HEK293 (cell line): ENCODE results near the gene HOXA6.

Experiments
- CTCF ChIP-seq: fragments of 450-650 bp; formaldehyde crosslinking; IDR thresholded peaks from 2 replicates; pipeline ENCODE4 v1.5.1; 2016; ENCODE audit warnings: missing biosample characterization, missing genetic modification characterization
- PRDM2 ChIP-seq: fragments of 450-650 bp; formaldehyde crosslinking; IDR thresholded peaks from 2 replicates; pipeline ENCODE4 v1.5.1; 2016; ENCODE audit warnings: missing biosample characterization, missing genetic modification characterization, borderline replicate concordance
- REPIN1 ChIP-seq: fragments of 450-650 bp; formaldehyde crosslinking; IDR thresholded peaks from 2 replicates; pipeline ENCODE4 v1.5.1; 2017; ENCODE audit warnings: missing biosample characterization, missing genetic modification characterization, low read depth
- SCRT1 ChIP-seq: fragments of 450-650 bp; formaldehyde crosslinking; IDR thresholded peaks from 2 replicates; pipeline ENCODE4 v1.5.1; 2016; ENCODE audit warnings: missing biosample characterization, missing genetic modification characterization, borderline replicate concordance
- SP2 ChIP-seq: fragments of 450-650 bp; formaldehyde crosslinking; IDR thresholded peaks from 2 replicates; pipeline ENCODE4 v1.5.1; 2016; ENCODE audit warnings: missing biosample characterization, missing genetic modification characterization
- TCF7L2 ChIP-seq: IDR thresholded peaks from 2 replicates; pipeline ENCODE4 v1.6.1; 2011; ENCODE audit warnings: low read depth, mild to moderate bottlenecking, inconsistent platforms, low read length, moderate library complexity, borderline replicate concordance
- ZBTB20 ChIP-seq: fragments of 450-650 bp; formaldehyde crosslinking; IDR thresholded peaks from 2 replicates; pipeline ENCODE4 v1.5.1; 2016; ENCODE audit warnings: missing biosample characterization, missing genetic modification characterization
- ZBTB48 ChIP-seq: fragments of 450-650 bp; formaldehyde crosslinking; IDR thresholded peaks from 2 replicates; pipeline ENCODE4 v1.5.1; 2016; ENCODE audit warnings: missing biosample characterization, missing genetic modification characterization
- ZBTB7A ChIP-seq: fragments of 450-650 bp; formaldehyde crosslinking; IDR thresholded peaks from 2 replicates; pipeline ENCODE4 v1.5.1; 2016; ENCODE audit warnings: low read depth, missing biosample characterization, missing genetic modification characterization
- ZBTB8A ChIP-seq: fragments of 450-650 bp; formaldehyde crosslinking; IDR thresholded peaks from 2 replicates; pipeline ENCODE4 v1.5.1; 2016; ENCODE audit warnings: missing biosample characterization, missing genetic modification characterization
- ZNF221 ChIP-seq: fragments of 450-650 bp; formaldehyde crosslinking; IDR thresholded peaks from 2 replicates; pipeline ENCODE4 v1.5.1; 2017; ENCODE audit warnings: missing biosample characterization, missing genetic modification characterization, borderline replicate concordance
- ZNF292 ChIP-seq: fragments of 450-650 bp; formaldehyde crosslinking; IDR thresholded peaks from 2 replicates; pipeline ENCODE4 v1.5.1; 2016; ENCODE audit warnings: low read depth, missing biosample characterization, missing genetic modification characterization, borderline replicate concordance
- ZNF335 ChIP-seq: fragments of 450-650 bp; formaldehyde crosslinking; conservative IDR thresholded peaks from 2 replicates; pipeline ENCODE4 v1.5.1; 2016; ENCODE audit warnings: missing biosample characterization, missing genetic modification characterization
- ZNF366 ChIP-seq: fragments of 450-650 bp; formaldehyde crosslinking; conservative IDR thresholded peaks from 2 replicates; pipeline ENCODE4 v1.5.1; 2016; ENCODE audit warnings: missing biosample characterization, missing genetic modification characterization
- ZNF549 ChIP-seq: fragments of 450-650 bp; IDR thresholded peaks from 2 replicates; pipeline ENCODE4 v1.5.1; 2018; ENCODE audit warnings: missing biosample characterization, missing genetic modification characterization, mild to moderate bottlenecking, inconsistent platforms, moderate library complexity
- ZNF561 ChIP-seq: fragments of 450-650 bp; IDR thresholded peaks from 2 replicates; pipeline ENCODE4 v1.5.1; 2018; ENCODE audit warnings: missing biosample characterization, missing genetic modification characterization, borderline replicate concordance
- ZNF596 ChIP-seq: fragments of 450-650 bp; IDR thresholded peaks from 2 replicates; pipeline ENCODE4 v1.5.0; 2018; ENCODE audit warnings: missing biosample characterization, mild to moderate bottlenecking, missing genetic modification characterization, moderate library complexity
- ZNF621 ChIP-seq: fragments of 450-650 bp; formaldehyde crosslinking; IDR thresholded peaks from 2 replicates; pipeline ENCODE4 v1.5.1; 2017; ENCODE audit warnings: missing biosample characterization, missing genetic modification characterization
- ZNF76 ChIP-seq: fragments of 450-650 bp; formaldehyde crosslinking; IDR thresholded peaks from 2 replicates; pipeline ENCODE4; 2016; ENCODE audit warnings: low read depth, missing biosample characterization, missing genetic modification characterization, borderline replicate concordance
- ZSCAN4 ChIP-seq: fragments of 450-650 bp; formaldehyde crosslinking; IDR thresholded peaks from 2 replicates; pipeline ENCODE4 v1.5.1; 2017; ENCODE audit warnings: missing biosample characterization, missing genetic modification characterization
- TF ChIP-seq, protein P1 (sequence below): fragments of 450-650 bp; formaldehyde crosslinking; IDR thresholded peaks from 2 replicates; pipeline ENCODE4 v1.5.1; 2017; ENCODE audit warnings: missing biosample characterization, missing genetic modification characterization
- TF ChIP-seq, protein P2 (sequence below): fragments of 450-650 bp; formaldehyde crosslinking; optimal IDR thresholded peaks from 2 replicates; pipeline ENCODE3; 2016; ENCODE audit warnings: missing biosample characterization, mild to moderate bottlenecking, missing genetic modification characterization
- TF ChIP-seq, protein P3 (sequence below): fragments of 450-650 bp; formaldehyde crosslinking; IDR thresholded peaks from 2 replicates; pipeline ENCODE4 v1.5.1; 2017; ENCODE audit warnings: missing biosample characterization, missing genetic modification characterization

Gene HOXA6

DNA sequence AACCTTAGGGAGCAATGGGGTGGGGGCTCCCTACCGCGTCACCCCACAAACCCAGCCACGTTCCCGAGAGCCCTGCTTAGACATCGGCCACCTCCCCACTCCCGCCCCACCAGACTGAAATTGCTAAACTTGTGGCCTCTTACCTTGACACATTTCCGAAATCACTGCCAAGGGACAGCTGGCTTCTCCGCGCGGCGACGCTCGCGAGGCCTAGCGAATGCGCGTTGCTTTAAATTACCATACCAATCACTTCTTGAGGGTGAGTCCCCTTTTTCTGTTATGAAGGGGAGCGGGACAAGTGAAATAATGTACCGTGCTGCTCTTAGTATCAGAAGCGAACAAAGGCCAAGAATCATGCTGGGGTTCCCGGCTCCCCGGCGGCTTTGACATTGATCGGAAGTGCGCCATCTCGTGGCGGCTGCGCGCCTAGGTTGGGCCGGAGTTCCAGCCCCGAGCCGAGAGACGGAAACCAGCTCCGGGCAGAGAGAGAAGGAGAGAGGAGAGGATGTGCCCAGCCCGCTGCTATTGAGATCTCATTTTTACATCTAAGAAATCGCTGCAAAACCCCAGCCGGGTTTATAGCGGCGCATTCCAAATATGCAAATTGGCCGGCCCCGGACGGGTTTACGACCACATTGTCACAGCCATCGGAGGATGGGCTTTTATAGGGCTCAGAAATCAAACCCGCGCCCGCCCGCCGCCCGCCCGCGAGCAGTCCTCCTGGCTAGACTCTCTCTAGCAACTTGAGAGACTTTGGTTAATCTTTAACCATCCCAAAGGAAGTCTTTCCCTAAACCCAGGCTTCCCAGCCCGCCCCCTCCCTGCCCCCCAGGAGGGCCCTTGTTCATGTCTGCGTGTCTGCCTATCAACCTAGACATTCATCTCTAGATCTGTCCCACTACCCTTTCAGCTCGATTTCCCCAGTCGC lies 32.2 kb upstream of the HOXA6 start (continued):
- TF ChIP-seq PRDM2 (tag by site-specific recombination) (no peak), SP2 (tag by site-specific recombination) (peak; percentile 48), TCF7L2 (no peak), ZBTB7A (tag by site-specific recombination) (no peak), REPIN1 (tag by site-specific recombination) (peak; percentile 45; the same call in 1 of the 2 replicates), SCRT1 (no peak), ZBTB20 (tag by site-specific recombination) (peak; percentile 57; the same call in 1 of the 2 replicates), ZNF621 (tag by site-specific recombination) (no peak), ZNF221 (tag by site-specific recombination) (no peak), CTCF (tag by site-specific recombination) (peak; percentile 83), ZNF561 (tag by site-specific recombination) (0 out of 2 replicates have a peak, but pooled peaks have one; percentile 18), ZSCAN4 (tag by site-specific recombination) (no peak; the same call in 1 of the 2 replicates), ZNF596 (tag by site-specific recombination) (peak; percentile 95), ZNF76 (tag by site-specific recombination) (no peak; the same call in 1 of the 2 replicates), ZNF335 (tag by site-specific recombination) (0 out of 2 replicates have a peak, but pooled peaks have one; percentile 13), ZBTB48 (tag by site-specific recombination) (peak; percentile 57; the same call in 1 of the 2 replicates), ZNF366 (tag by site-specific recombination) (peak; percentile 83), ZBTB8A (tag by site-specific recombination) (peak; percentile 96), ZNF292 (tag by site-specific recombination) (no peak), ZNF549 (tag by site-specific recombination) (no peak)
- TF ChIP-seq, protein P1, sequence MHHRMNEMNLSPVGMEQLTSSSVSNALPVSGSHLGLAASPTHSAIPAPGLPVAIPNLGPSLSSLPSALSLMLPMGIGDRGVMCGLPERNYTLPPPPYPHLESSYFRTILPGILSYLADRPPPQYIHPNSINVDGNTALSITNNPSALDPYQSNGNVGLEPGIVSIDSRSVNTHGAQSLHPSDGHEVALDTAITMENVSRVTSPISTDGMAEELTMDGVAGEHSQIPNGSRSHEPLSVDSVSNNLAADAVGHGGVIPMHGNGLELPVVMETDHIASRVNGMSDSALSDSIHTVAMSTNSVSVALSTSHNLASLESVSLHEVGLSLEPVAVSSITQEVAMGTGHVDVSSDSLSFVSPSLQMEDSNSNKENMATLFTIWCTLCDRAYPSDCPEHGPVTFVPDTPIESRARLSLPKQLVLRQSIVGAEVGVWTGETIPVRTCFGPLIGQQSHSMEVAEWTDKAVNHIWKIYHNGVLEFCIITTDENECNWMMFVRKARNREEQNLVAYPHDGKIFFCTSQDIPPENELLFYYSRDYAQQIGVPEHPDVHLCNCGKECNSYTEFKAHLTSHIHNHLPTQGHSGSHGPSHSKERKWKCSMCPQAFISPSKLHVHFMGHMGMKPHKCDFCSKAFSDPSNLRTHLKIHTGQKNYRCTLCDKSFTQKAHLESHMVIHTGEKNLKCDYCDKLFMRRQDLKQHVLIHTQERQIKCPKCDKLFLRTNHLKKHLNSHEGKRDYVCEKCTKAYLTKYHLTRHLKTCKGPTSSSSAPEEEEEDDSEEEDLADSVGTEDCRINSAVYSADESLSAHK (tag by site-specific recombination): peak; percentile 54
- TF ChIP-seq, protein P2, sequence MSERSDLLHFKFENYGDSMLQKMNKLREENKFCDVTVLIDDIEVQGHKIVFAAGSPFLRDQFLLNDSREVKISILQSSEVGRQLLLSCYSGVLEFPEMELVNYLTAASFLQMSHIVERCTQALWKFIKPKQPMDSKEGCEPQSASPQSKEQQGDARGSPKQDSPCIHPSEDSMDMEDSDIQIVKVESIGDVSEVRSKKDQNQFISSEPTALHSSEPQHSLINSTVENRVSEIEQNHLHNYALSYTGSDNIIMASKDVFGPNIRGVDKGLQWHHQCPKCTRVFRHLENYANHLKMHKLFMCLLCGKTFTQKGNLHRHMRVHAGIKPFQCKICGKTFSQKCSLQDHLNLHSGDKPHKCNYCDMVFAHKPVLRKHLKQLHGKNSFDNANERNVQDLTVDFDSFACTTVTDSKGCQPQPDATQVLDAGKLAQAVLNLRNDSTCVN (tag by site-specific recombination): peak; percentile 64
- TF ChIP-seq, protein P3, sequence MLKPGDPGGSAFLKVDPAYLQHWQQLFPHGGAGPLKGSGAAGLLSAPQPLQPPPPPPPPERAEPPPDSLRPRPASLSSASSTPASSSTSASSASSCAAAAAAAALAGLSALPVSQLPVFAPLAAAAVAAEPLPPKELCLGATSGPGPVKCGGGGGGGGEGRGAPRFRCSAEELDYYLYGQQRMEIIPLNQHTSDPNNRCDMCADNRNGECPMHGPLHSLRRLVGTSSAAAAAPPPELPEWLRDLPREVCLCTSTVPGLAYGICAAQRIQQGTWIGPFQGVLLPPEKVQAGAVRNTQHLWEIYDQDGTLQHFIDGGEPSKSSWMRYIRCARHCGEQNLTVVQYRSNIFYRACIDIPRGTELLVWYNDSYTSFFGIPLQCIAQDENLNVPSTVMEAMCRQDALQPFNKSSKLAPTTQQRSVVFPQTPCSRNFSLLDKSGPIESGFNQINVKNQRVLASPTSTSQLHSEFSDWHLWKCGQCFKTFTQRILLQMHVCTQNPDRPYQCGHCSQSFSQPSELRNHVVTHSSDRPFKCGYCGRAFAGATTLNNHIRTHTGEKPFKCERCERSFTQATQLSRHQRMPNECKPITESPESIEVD (tag by site-specific recombination): peak; percentile 78
